ENCODE results near the gene ZCCHC7. TPM values are rescaled to one million over a fixed set of nuclear protein-coding genes. Genes with fewer than 3 reads are reported as not detected.

ZCCHC7 gene
- total RNA-seq, 1 donor from 2014 or later: 21.7 TPM

GRCh38 chr9:37339923-37340322 lies 219.5 kb downstream of the ZCCHC7 start:
- Histone ChIP-seq H3K36me3 (ENCODE audit: insufficient read depth, low read length) (no peaks in the 10 kb centered on the region), H3K9me3 (ENCODE audit: insufficient read depth, low read depth, low read length) (no peaks in the 10 kb centered on the region), H3K4me2 (ENCODE audit: low read length) (no peak overlapping the region), H3K27me3 (ENCODE audit: insufficient read depth, low read length) (no peaks in the 10 kb centered on the region), H2AFZ (ENCODE audit: low read depth, low read length) (no peak overlapping the region), H3K4me3 (ENCODE audit: insufficient read depth, low read depth, low read length) (no peak overlapping the region), H4K20me1 (ENCODE audit: insufficient read depth, low read length) (peaks cover 11% of the 10 kb centered on the region), H3K9ac (ENCODE audit: low read length) (no peak overlapping the region), H3K4me1 (ENCODE audit: insufficient read depth, low read length) (no peaks in the 10 kb centered on the region), H3K27ac (ENCODE audit: low read depth, low read length) (no peak overlapping the region), H3K79me2 (ENCODE audit: insufficient read depth, low read length) (no peaks in the 10 kb centered on the region)
- H3K4me3 Mint-ChIP-seq (ENCODE audit: unreplicated experiment): no peak overlapping the region
- H3K4me1 Mint-ChIP-seq (ENCODE audit: low read depth, unreplicated experiment): no peaks in the 10 kb centered on the region
- H3K9me3 Mint-ChIP-seq (ENCODE audit: unreplicated experiment): no peaks in the 10 kb centered on the region
- FAIRE-seq (no peak), DNase-seq (ENCODE audit: low read depth) (no peak)
- no peak overlapping the region for H3K27ac Mint-ChIP-seq (ENCODE audit: unreplicated experiment)
- TF ChIP-seq EZH2 (IDR thresholded peaks at IDR 0.05; ENCODE audit: insufficient read depth, low read length): no peak
- TF ChIP-seq, protein P1, sequence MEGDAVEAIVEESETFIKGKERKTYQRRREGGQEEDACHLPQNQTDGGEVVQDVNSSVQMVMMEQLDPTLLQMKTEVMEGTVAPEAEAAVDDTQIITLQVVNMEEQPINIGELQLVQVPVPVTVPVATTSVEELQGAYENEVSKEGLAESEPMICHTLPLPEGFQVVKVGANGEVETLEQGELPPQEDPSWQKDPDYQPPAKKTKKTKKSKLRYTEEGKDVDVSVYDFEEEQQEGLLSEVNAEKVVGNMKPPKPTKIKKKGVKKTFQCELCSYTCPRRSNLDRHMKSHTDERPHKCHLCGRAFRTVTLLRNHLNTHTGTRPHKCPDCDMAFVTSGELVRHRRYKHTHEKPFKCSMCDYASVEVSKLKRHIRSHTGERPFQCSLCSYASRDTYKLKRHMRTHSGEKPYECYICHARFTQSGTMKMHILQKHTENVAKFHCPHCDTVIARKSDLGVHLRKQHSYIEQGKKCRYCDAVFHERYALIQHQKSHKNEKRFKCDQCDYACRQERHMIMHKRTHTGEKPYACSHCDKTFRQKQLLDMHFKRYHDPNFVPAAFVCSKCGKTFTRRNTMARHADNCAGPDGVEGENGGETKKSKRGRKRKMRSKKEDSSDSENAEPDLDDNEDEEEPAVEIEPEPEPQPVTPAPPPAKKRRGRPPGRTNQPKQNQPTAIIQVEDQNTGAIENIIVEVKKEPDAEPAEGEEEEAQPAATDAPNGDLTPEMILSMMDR (IDR thresholded peaks at IDR 0.05; ENCODE audit: insufficient read depth, low read depth, low read length): no peak
- H3K27me3 Mint-ChIP-seq (ENCODE audit: low read depth, unreplicated experiment): no peaks in the 10 kb centered on the region
- H3K36me3 Mint-ChIP-seq (ENCODE audit: low read depth, unreplicated experiment): peaks cover 2% of the 10 kb centered on the region

GRCh38 chr9:37340961-37341360 lies 220.6 kb downstream of the ZCCHC7 start:
- Histone ChIP-seq H3K9me3 (ENCODE audit: insufficient read depth, low read depth, low read length) (no peaks in the 10 kb centered on the region), H3K79me2 (ENCODE audit: insufficient read depth, low read length) (no peaks in the 10 kb centered on the region), H3K4me3 (ENCODE audit: insufficient read depth, low read depth, low read length) (no peak overlapping the region), H3K4me1 (ENCODE audit: insufficient read depth, low read length) (no peaks in the 10 kb centered on the region), H3K36me3 (ENCODE audit: insufficient read depth, low read length) (no peaks in the 10 kb centered on the region), H3K27me3 (ENCODE audit: insufficient read depth, low read length) (no peaks in the 10 kb centered on the region), H3K27ac (ENCODE audit: low read depth, low read length) (no peak overlapping the region), H3K9ac (ENCODE audit: low read length) (no peak overlapping the region), H3K4me2 (ENCODE audit: low read length) (no peak overlapping the region), H2AFZ (ENCODE audit: low read depth, low read length) (no peak overlapping the region), H4K20me1 (ENCODE audit: insufficient read depth, low read length) (peaks cover 11% of the 10 kb centered on the region)
- no peaks in the 10 kb centered on the region for H3K4me1 Mint-ChIP-seq (ENCODE audit: low read depth, unreplicated experiment)
- no peak overlapping the region for H3K4me3 Mint-ChIP-seq (ENCODE audit: unreplicated experiment)
- H3K27me3 Mint-ChIP-seq (ENCODE audit: low read depth, unreplicated experiment): no peaks in the 10 kb centered on the region
- no peak for TF ChIP-seq EZH2 (IDR thresholded peaks at IDR 0.05; ENCODE audit: insufficient read depth, low read length)
- TF ChIP-seq, protein P1 (IDR thresholded peaks at IDR 0.05; ENCODE audit: insufficient read depth, low read depth, low read length): no peak
- FAIRE-seq (no peak), DNase-seq (ENCODE audit: low read depth) (no peak)
- no peaks in the 10 kb centered on the region for H3K9me3 Mint-ChIP-seq (ENCODE audit: unreplicated experiment)
- peaks cover 2% of the 10 kb centered on the region for H3K36me3 Mint-ChIP-seq (ENCODE audit: low read depth, unreplicated experiment)
- H3K27ac Mint-ChIP-seq (ENCODE audit: unreplicated experiment): no peak overlapping the region

GRCh38 chr9:37341704-37342103 lies 221.3 kb downstream of the ZCCHC7 start:
- DNase-seq (ENCODE audit: low read depth) (no peak), FAIRE-seq (no peak)
- Mint-ChIP-seq H3K27ac (ENCODE audit: unreplicated experiment) (no peak overlapping the region), H3K27me3 (ENCODE audit: low read depth, unreplicated experiment) (no peaks in the 10 kb centered on the region), H3K36me3 (ENCODE audit: low read depth, unreplicated experiment) (peaks cover 2% of the 10 kb centered on the region), H3K4me3 (ENCODE audit: unreplicated experiment) (no peak overlapping the region), H3K9me3 (ENCODE audit: unreplicated experiment) (no peaks in the 10 kb centered on the region), H3K4me1 (ENCODE audit: low read depth, unreplicated experiment) (no peaks in the 10 kb centered on the region)
- Histone ChIP-seq H3K27ac (ENCODE audit: low read depth, low read length) (no peak overlapping the region), H2AFZ (ENCODE audit: low read depth, low read length) (no peak overlapping the region), H3K79me2 (ENCODE audit: insufficient read depth, low read length) (no peaks in the 10 kb centered on the region), H3K9ac (ENCODE audit: low read length) (no peak overlapping the region), H3K4me3 (ENCODE audit: insufficient read depth, low read depth, low read length) (no peak overlapping the region), H3K36me3 (ENCODE audit: insufficient read depth, low read length) (no peaks in the 10 kb centered on the region), H4K20me1 (ENCODE audit: insufficient read depth, low read length) (peaks cover 11% of the 10 kb centered on the region), H3K27me3 (ENCODE audit: insufficient read depth, low read length) (no peaks in the 10 kb centered on the region), H3K4me2 (ENCODE audit: low read length) (no peak overlapping the region), H3K4me1 (ENCODE audit: insufficient read depth, low read length) (no peaks in the 10 kb centered on the region), H3K9me3 (ENCODE audit: insufficient read depth, low read depth, low read length) (no peaks in the 10 kb centered on the region)
- TF ChIP-seq, protein P1 (IDR thresholded peaks at IDR 0.05; ENCODE audit: insufficient read depth, low read depth, low read length): no peak
- no peak for TF ChIP-seq EZH2 (IDR thresholded peaks at IDR 0.05; ENCODE audit: insufficient read depth, low read length)

Data from astrocyte (in vitro differentiated cells and primary cell).